ENCODE results near the gene KRT84.

- TF ChIP-seq CTCF (conservative IDR thresholded peaks at IDR 0.05; ENCODE audit: low read depth, low read length), result no peak
- TF ChIP-seq EZH2 (IDR thresholded peaks at IDR 0.05; ENCODE audit: low read length, unreplicated experiment), result no peak
- TF ChIP-seq EZH2phosphoT487 (IDR thresholded peaks at IDR 0.05; ENCODE audit: borderline replicate concordance, low read length), result no peak
Observed at GRCh38 chr12:52360106-52360662, 25.3 kb downstream of the KRT84 start.

Measured in PC-3 (cell line).